Measurements from ENCODE around the gene CMTM1. TPM values are rescaled to one million over a fixed set of nuclear protein-coding genes. Genes with fewer than 3 reads are reported as not detected.

The CMTM1 gene
- total RNA-seq, 1 experiment from 2014 or later = 7.1 TPM

DNA sequence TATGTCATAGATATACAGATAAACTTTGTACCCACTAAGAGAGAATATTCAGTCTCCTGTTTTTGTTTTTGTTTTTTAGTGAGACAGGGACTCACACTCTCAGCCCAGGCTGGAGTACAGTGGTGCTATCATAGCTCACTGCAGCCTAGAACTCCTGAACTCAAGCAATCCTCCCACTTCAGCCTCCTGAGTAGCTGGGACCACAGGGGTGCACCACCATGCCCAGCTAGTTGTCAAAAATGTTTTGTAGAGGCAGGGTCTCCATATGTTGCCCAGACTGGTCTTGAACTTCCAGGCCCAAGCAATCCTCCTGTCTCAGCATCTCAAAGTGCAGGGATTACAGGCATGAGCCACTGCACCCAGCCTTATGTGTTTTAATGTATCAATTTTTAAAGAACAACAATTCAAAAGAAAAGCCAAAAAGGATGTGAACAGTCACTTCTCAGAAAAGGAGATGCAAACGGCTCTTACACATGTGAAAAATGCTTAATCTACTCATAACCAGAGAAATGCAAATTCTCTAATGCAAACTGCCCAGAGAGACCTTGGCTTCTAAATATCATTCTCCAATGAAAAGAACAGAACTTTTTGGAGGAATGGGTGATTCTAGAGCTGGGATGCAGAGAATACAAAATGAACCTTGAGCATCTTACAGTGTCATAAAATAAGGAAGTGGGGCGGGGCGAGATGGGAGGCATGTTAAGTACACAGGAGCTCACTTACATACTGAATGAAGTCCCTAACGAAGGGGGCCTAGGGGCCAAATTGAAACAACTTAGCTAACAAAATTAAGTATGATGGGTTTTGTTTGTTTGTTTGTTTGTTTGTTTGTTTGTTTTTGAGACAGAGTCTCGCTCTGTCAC is 31.0 kb downstream of the CMTM1 start:
- ATAC-seq = no peak
- TF ChIP-seq SIN3A (IDR thresholded peaks at IDR 0.05; ENCODE audit: borderline replicate concordance, insufficient read depth, low read depth, low read length) = no peak
- TF ChIP-seq POLR2AphosphoS5 (IDR thresholded peaks at IDR 0.05; ENCODE audit: low read depth, low read length) = no peak
- TF ChIP-seq, protein P1, sequence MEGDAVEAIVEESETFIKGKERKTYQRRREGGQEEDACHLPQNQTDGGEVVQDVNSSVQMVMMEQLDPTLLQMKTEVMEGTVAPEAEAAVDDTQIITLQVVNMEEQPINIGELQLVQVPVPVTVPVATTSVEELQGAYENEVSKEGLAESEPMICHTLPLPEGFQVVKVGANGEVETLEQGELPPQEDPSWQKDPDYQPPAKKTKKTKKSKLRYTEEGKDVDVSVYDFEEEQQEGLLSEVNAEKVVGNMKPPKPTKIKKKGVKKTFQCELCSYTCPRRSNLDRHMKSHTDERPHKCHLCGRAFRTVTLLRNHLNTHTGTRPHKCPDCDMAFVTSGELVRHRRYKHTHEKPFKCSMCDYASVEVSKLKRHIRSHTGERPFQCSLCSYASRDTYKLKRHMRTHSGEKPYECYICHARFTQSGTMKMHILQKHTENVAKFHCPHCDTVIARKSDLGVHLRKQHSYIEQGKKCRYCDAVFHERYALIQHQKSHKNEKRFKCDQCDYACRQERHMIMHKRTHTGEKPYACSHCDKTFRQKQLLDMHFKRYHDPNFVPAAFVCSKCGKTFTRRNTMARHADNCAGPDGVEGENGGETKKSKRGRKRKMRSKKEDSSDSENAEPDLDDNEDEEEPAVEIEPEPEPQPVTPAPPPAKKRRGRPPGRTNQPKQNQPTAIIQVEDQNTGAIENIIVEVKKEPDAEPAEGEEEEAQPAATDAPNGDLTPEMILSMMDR (IDR thresholded peaks at IDR 0.05) = no peak
- no peak for TF ChIP-seq TCF7L2 (IDR thresholded peaks at IDR 0.05; ENCODE audit: low read depth, low read length)
- TF ChIP-seq, protein P2, sequence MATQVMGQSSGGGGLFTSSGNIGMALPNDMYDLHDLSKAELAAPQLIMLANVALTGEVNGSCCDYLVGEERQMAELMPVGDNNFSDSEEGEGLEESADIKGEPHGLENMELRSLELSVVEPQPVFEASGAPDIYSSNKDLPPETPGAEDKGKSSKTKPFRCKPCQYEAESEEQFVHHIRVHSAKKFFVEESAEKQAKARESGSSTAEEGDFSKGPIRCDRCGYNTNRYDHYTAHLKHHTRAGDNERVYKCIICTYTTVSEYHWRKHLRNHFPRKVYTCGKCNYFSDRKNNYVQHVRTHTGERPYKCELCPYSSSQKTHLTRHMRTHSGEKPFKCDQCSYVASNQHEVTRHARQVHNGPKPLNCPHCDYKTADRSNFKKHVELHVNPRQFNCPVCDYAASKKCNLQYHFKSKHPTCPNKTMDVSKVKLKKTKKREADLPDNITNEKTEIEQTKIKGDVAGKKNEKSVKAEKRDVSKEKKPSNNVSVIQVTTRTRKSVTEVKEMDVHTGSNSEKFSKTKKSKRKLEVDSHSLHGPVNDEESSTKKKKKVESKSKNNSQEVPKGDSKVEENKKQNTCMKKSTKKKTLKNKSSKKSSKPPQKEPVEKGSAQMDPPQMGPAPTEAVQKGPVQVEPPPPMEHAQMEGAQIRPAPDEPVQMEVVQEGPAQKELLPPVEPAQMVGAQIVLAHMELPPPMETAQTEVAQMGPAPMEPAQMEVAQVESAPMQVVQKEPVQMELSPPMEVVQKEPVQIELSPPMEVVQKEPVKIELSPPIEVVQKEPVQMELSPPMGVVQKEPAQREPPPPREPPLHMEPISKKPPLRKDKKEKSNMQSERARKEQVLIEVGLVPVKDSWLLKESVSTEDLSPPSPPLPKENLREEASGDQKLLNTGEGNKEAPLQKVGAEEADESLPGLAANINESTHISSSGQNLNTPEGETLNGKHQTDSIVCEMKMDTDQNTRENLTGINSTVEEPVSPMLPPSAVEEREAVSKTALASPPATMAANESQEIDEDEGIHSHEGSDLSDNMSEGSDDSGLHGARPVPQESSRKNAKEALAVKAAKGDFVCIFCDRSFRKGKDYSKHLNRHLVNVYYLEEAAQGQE (IDR thresholded peaks at IDR 0.05; ENCODE audit: insufficient read depth in 1 of 2, low read depth in 2 of 2, low read length in 1 of 2) = no peak
- intact Hi-C loops (cut with micrococcal nuclease; ENCODE audit: unreplicated experiment) = no loop called here
- Histone ChIP-seq H3K27ac (ENCODE audit: low read length) (no peak overlapping the region), H3K9me3 (ENCODE audit: control insufficient read depth, insufficient read depth, low read depth, low read length) (no peaks in the 10 kb centered on the region), H3K4me3 (ENCODE audit: low read depth in 2 of 2, low read length in 2 of 2) (no peak overlapping the region), H3K4me1 (ENCODE audit: control insufficient read depth, insufficient read depth, low read length) (no peaks in the 10 kb centered on the region), H3K27me3 (ENCODE audit: control insufficient read depth, insufficient read depth, low read length) (no peaks in the 10 kb centered on the region), H3K36me3 (ENCODE audit: control insufficient read depth, insufficient read depth, low read length) (no peaks in the 10 kb centered on the region)
- ChIA-PET CTCF (interaction anchor here (0.6 kb wide), 1 partner anchor 12 kb away, joined by 3 read pairs; no protein-coding TSS in a partner anchor), POLR2A (no interaction called here)
- BruUV-seq (replicated peaks) = no TSS peak
- no peak for DNase-seq (ENCODE audit: low read depth, low spot score)
- in situ Hi-C loops (cut with HindIII; ENCODE audit: low pct_unique_long_range_greater_than_20kb, low sequenced_read_pairs) = no loop called here

DNA sequence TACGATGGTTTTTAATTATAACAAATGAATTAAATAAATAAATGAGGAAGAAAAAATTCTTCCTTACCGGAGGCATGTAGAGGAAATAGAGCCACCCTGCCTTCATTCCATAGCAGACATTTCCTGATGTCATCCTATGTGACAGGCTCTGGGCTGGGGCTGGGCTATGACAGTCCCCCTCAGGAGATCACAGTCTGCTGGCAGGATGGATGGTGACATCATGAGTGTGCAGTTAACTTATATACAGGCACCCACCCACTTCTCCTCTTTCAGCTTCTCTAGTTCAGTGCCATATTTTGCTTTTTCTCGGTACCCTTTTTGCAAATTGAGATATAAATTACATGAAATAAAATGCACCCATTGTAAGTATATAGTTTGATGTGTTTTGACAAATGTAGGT is 31.9 kb downstream of the CMTM1 start:
- in situ Hi-C loops (cut with HindIII; ENCODE audit: low pct_unique_long_range_greater_than_20kb, low sequenced_read_pairs) = no loop called here
- Histone ChIP-seq H3K9me3 (ENCODE audit: control insufficient read depth, insufficient read depth, low read depth, low read length) (no peaks in the 10 kb centered on the region), H3K4me1 (ENCODE audit: control insufficient read depth, insufficient read depth, low read length) (no peaks in the 10 kb centered on the region), H3K4me3 (ENCODE audit: low read depth in 2 of 2, low read length in 2 of 2) (no peak overlapping the region), H3K27ac (ENCODE audit: low read length) (no peak overlapping the region), H3K36me3 (ENCODE audit: control insufficient read depth, insufficient read depth, low read length) (no peaks in the 10 kb centered on the region), H3K27me3 (ENCODE audit: control insufficient read depth, insufficient read depth, low read length) (no peaks in the 10 kb centered on the region)
- ATAC-seq (no peak), DNase-seq (ENCODE audit: low read depth, low spot score) (no peak)
- no TSS peak for BruUV-seq (replicated peaks)
- ChIA-PET CTCF (no interaction called here), POLR2A (no interaction called here)
- TF ChIP-seq, protein P2 (IDR thresholded peaks at IDR 0.05; ENCODE audit: insufficient read depth in 1 of 2, low read depth in 2 of 2, low read length in 1 of 2) = no peak
- TF ChIP-seq SIN3A (IDR thresholded peaks at IDR 0.05; ENCODE audit: borderline replicate concordance, insufficient read depth, low read depth, low read length) (no peak), POLR2AphosphoS5 (IDR thresholded peaks at IDR 0.05; ENCODE audit: low read depth, low read length) (no peak), TCF7L2 (IDR thresholded peaks at IDR 0.05; ENCODE audit: low read depth, low read length) (no peak)
- TF ChIP-seq, protein P1 (IDR thresholded peaks at IDR 0.05) = no peak
- intact Hi-C loops (cut with micrococcal nuclease; ENCODE audit: unreplicated experiment) = no loop called here

All from Panc1 (cell line).